Prostate gland (tissue), 2 donors: ENCODE measurements around the gene ADM2. TPM values are rescaled to one million over a fixed set of nuclear protein-coding genes. Genes with fewer than 3 reads are reported as not detected.

Source experiments
- DNase-seq: peaks from one replicate; pipeline ENCODE4 v3.0.0-alpha.2; 2019; ENCODE audit warnings: low spot score
- H3K27ac ChIP-seq, 2 donors: fragments of 200-600 bp; sonication (generic); 2 replicates each; pipeline ENCODE4 v1.5.1; 2017 to 2019
- H3K27me3 ChIP-seq: fragments of 200-600 bp; sonication (generic); replicated peaks from 2 replicates; pipeline ENCODE4 v1.5.1; 2019; ENCODE audit not compliant: insufficient read depth
- H3K36me3 ChIP-seq, 2 donors: fragments of 200-600 bp; sonication (generic); 1 replicate in 1 of 2; 2 replicates in 1 of 2; pipeline versions ENCODE4 v1.5.1 to v1.8.1; 2017 to 2019
- H3K4me1 ChIP-seq: fragments of 200-600 bp; sonication (generic); replicated peaks from 2 replicates; pipeline ENCODE4 v1.5.1; 2019
- H3K4me3 ChIP-seq, 2 donors: fragments of 200-600 bp; sonication (generic); 2 replicates each; pipeline ENCODE4 v1.5.1; 2017 to 2019
- H3K9me3 ChIP-seq: fragments of 200-600 bp; sonication (generic); 2 replicates; pipeline ENCODE4 v1.5.1; 2017
- POLR2A ChIP-seq: fragments of 450-650 bp; IDR thresholded peaks from one replicate; pipeline ENCODE4 v1.6.1; 2016; ENCODE audit warnings: antibody characterized with exemption, mild to moderate bottlenecking
- POLR2AphosphoS5 ChIP-seq: sonication (generic); formaldehyde crosslinking; IDR thresholded peaks from one replicate; pipeline ENCODE4 v1.6.1; 2017; ENCODE audit warnings: antibody characterized with exemption
- WGBS: methylation state at CpG from one replicate; pipeline ENCODE4 v1.1.5; 2018; 5-methylcytosine and 5-hydroxymethylcytosine counted together
- intact Hi-C: fragments of 100-400 bp; cut with DNase I; formaldehyde crosslinking; loops from one replicate; pipeline ENCODE4 v1.14.2; 2022
- total RNA-seq, 2 donors: library from RNA; depleted of rRNA; stranded (reverse); fragments of >200 nt; gene quantifications; one replicate each; pipeline ENCODE4 v1.1.0, GENCODE V29; 2016
- TF ChIP-seq, protein P1 (sequence below), 4 experiments: fragments of 200-600 bp in 2 of 4; fragments of 450-650 bp in 2 of 4; sonication (generic) in 2 of 4; IDR thresholded peaks; 1 replicate in 3 of 4; 2 replicates in 1 of 4; pipeline ENCODE4 v1.5.1; 2016 to 2019; ENCODE audit warnings: antibody characterized with exemption in 4 of 4, mild to moderate bottlenecking in 2 of 4, moderate library complexity in 2 of 4

ADM2 gene
- total RNA-seq, 2 donors from 2014 or later: 7.3 to 7.9 TPM

- Histone ChIP-seq H3K27me3 (no peaks in the 10 kb centered on the region), H3K36me3 (no peaks in the 10 kb centered on the region), H3K9me3 (no peaks in the 10 kb centered on the region), H3K4me3 (no peak overlapping the region), H3K4me1 (peaks cover 5% of the 10 kb centered on the region), H3K27ac (no peak overlapping the region)
- intact Hi-C loops: no loop called here
- WGBS: 93% methylated on average over 15 of the region's 15 CpGs
- TF ChIP-seq, protein P1, sequence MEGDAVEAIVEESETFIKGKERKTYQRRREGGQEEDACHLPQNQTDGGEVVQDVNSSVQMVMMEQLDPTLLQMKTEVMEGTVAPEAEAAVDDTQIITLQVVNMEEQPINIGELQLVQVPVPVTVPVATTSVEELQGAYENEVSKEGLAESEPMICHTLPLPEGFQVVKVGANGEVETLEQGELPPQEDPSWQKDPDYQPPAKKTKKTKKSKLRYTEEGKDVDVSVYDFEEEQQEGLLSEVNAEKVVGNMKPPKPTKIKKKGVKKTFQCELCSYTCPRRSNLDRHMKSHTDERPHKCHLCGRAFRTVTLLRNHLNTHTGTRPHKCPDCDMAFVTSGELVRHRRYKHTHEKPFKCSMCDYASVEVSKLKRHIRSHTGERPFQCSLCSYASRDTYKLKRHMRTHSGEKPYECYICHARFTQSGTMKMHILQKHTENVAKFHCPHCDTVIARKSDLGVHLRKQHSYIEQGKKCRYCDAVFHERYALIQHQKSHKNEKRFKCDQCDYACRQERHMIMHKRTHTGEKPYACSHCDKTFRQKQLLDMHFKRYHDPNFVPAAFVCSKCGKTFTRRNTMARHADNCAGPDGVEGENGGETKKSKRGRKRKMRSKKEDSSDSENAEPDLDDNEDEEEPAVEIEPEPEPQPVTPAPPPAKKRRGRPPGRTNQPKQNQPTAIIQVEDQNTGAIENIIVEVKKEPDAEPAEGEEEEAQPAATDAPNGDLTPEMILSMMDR (IDR thresholded peaks at IDR 0.05): no peak
- no peak for TF ChIP-seq POLR2A
- no peak for TF ChIP-seq POLR2AphosphoS5
- DNase-seq: no peak
Measured at GRCh38 chr22:50513175-50513574, 31.8 kb downstream of the ADM2 start.

GRCh38 chr22:50516068-50516467 lies 34.7 kb downstream of the ADM2 start:
- H3K27ac ChIP-seq: no peak overlapping the region
- TF ChIP-seq POLR2AphosphoS5: no peak
- no peak for TF ChIP-seq POLR2A
- TF ChIP-seq, protein P1 (IDR thresholded peaks at IDR 0.05): no peak

DNA sequence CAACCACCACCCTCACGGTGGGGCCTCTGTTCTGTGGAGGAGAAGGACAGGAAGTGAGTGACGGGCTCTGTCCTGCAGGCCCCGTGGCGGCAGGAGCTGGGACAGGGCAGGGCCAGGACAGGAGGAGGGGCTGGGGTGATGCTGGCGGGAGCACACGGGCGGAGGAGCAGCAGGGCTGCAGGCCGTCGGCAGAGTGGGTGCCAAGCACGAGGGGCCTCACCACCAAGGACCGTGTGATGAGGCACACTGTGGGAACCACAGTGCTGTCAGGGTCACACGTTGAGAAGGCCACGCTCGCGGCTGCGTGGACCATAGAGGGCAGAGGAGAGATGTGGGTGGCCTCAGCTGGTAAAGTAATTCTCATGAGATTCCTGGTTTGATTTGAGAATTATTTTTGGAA lies 35.5 kb downstream of the ADM2 start:
- peaks cover 0 to 3% of the 10 kb centered on the region in 2 donors for H3K36me3 ChIP-seq
- no peak overlapping the region for H3K4me3 ChIP-seq
- intact Hi-C loops: no loop called here
- H3K27me3 ChIP-seq: no peaks in the 10 kb centered on the region
- no peak overlapping the region for H3K27ac ChIP-seq
- TF ChIP-seq POLR2AphosphoS5 (no peak), POLR2A (no peak)
- TF ChIP-seq, protein P1 (IDR thresholded peaks at IDR 0.05): no peak
- H3K4me1 ChIP-seq: no peaks in the 10 kb centered on the region
- no peaks in the 10 kb centered on the region for H3K9me3 ChIP-seq
- no peak for DNase-seq
- WGBS: 76% methylated on average over 16 of the region's 16 CpGs

More at GRCh38 chr22:50516068-50516467, 34.7 kb downstream of the ADM2 start:
- Histone ChIP-seq H3K4me1 (no peaks in the 10 kb centered on the region), H3K27me3 (no peaks in the 10 kb centered on the region), H3K36me3 (peaks cover 0 to 3% of the 10 kb centered on the region in 2 donors), H3K9me3 (no peaks in the 10 kb centered on the region), H3K4me3 (no peak overlapping the region)
- whole genome bisulfite sequencing: 69% methylated on average over 8 of the region's 8 CpGs
- intact Hi-C loops: no loop called here
- DNase-seq: no peak

- Histone ChIP-seq H3K36me3 (peaks cover 0 to 3% of the 10 kb centered on the region in 2 donors), H3K4me1 (no peaks in the 10 kb centered on the region), H3K4me3 (no peak overlapping the region), H3K9me3 (no peaks in the 10 kb centered on the region), H3K27ac (no peak overlapping the region), H3K27me3 (no peaks in the 10 kb centered on the region)
- intact Hi-C loops: no loop called here
- no peak for DNase-seq
- no peak for TF ChIP-seq POLR2AphosphoS5
- no peak for TF ChIP-seq POLR2A
- WGBS: 84% methylated on average over 17 of the region's 20 CpGs
Measured at GRCh38 chr22:50517495-50518260, 36.3 kb downstream of the ADM2 start.

DNA sequence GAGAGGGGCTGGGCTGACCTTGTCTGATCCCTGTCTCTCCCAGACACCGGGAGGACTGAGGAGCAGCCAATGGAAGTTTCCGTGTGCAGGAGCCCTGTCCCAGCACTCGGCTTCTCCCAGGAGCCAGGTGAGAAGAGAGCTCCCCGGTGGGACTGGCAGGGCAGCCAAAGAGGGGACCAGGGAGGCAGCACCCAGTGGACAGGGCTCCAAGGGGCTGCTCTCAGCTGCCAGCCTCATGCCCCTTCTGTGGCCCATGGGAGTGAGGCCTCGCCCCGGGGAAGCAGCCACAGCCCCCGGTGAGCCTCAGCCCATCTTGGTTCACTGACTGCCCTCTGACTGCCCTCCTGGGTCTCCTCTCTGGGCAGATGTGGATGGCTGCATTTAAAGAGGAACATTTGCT lies 37.3 kb downstream of the ADM2 start:
- no peaks in the 10 kb centered on the region for H3K4me1 ChIP-seq
- H3K36me3 ChIP-seq: peaks cover 0 to 8% of the 10 kb centered on the region in 2 donors
- H3K27ac ChIP-seq: no peak overlapping the region
- H3K9me3 ChIP-seq: no peaks in the 10 kb centered on the region
- WGBS: 88% methylated on average over 7 of the region's 7 CpGs
- no peak overlapping the region for H3K4me3 ChIP-seq
- no peaks in the 10 kb centered on the region for H3K27me3 ChIP-seq
- intact Hi-C loops: no loop called here
- DNase-seq: no peak
- TF ChIP-seq, protein P1 (IDR thresholded peaks at IDR 0.05): no peak
